GM12875 (cell line): ENCODE data around the gene PTPRM.

Source experiments
- H3K4me3 ChIP-seq: one replicate; pipeline ENCODE4 v1.5.1; 2011; ENCODE audit warnings: low read depth, low read length, control low read depth
- TF ChIP-seq, protein P1 (sequence below): IDR thresholded peaks from 2 replicates; pipeline ENCODE4 v1.5.1; 2011; ENCODE audit warnings: low read depth, mild to moderate bottlenecking, control low read depth, inconsistent platforms, low read length, moderate library complexity, borderline replicate concordance; ENCODE audit not compliant: insufficient read depth

PTPRM gene

DNA sequence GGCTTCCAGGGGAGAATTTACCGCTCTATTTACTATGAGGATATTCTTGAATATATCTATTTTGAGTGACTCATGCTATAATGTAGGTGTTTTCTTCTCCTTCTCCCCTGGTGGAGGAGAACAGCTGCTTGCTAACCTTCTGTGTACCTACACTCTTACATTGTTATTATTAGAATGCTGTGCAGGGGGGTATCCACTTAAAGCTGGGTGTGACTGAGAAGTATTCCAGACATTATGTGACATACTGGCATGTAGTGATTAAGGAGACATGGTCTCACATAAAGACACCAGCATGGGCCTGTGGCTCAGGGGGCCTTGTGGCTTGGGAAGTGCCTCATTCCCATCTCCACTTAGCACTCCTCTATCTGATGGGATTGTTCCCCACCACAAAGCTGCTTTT, 287.9 kb downstream of the PTPRM start:
- no peak overlapping the region for H3K4me3 ChIP-seq
- TF ChIP-seq, protein P1, sequence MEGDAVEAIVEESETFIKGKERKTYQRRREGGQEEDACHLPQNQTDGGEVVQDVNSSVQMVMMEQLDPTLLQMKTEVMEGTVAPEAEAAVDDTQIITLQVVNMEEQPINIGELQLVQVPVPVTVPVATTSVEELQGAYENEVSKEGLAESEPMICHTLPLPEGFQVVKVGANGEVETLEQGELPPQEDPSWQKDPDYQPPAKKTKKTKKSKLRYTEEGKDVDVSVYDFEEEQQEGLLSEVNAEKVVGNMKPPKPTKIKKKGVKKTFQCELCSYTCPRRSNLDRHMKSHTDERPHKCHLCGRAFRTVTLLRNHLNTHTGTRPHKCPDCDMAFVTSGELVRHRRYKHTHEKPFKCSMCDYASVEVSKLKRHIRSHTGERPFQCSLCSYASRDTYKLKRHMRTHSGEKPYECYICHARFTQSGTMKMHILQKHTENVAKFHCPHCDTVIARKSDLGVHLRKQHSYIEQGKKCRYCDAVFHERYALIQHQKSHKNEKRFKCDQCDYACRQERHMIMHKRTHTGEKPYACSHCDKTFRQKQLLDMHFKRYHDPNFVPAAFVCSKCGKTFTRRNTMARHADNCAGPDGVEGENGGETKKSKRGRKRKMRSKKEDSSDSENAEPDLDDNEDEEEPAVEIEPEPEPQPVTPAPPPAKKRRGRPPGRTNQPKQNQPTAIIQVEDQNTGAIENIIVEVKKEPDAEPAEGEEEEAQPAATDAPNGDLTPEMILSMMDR: no peak

DNA sequence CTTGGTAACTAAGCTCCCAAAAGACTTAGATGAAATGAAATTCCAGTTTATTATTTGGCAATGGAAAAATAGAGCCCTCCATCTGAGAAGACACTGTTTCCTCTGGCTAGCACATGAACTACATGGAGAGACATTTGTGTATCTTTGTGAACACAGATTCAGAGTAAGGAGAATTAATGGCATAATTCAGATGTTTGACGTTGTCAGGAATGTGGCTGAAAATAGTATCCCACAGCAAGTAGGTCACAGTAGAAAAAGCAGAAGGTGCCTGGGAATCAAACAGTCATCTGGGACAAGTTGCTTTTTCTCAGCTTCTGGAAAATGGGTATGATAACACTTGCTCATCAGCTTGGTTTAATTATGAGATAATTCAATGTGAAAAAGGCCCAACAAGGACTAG, 288.6 kb downstream of the PTPRM start:
- H3K4me3 ChIP-seq: no peak overlapping the region
- TF ChIP-seq, protein P1: no peak

DNA sequence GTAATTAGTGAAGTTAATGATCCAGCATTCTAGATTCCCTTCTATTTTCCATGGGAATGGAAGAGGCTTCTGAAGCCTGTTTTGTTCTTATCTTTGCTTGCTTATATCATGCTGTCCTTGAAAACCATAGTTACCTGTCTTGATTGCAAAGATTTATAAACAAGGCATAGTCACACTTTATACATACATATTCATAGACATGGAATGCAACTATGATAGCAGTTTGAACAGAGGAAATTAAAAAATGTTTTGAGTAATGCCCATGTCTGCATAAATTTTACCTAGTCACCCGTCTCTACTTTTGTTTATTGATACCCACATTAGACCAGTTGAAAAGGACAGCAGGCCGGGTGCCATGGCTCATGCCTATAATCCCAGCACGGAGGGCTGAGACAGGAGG, 289.0 kb downstream of the PTPRM start:
- H3K4me3 ChIP-seq: no peak overlapping the region
- TF ChIP-seq, protein P1: no peak

DNA sequence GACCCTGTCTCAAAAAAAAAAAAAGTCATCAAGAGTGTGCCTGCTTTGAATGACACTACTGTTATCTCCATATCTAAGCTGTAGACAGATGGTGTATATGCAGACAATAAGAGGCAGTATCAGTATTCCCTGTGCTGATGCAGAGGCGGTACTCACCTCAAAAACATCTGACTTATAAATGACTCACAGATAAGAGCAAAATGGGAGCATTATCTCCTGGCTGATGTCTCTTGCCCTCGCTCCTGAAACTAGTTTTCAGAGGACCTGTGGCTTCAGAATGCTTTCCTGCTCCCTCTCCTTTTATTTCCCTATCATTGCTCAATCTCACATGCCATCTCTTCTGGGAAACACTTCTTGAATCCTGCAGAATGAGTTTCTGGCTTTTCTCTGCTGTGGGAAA, 289.6 kb downstream of the PTPRM start:
- TF ChIP-seq, protein P1: no peak
- H3K4me3 ChIP-seq: no peak overlapping the region

DNA sequence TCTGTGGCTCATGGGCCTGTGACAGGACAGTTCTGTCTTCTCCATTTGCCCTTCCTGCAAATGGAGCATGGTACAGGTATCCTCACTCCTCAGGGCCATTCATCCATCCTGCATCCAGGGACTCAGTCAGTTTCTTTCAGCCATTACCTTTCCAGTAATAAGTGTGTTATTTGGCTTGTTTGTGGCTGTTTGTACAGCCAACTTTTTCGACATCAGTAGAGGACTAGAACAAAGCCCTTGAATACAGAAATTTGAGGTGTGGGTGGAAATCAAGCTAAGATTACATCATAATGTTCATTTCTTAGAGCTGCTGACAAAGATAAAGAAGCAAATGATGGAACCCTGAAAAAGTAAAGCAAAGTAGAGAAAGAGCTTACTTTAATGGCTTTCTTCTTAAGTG, 290.4 kb downstream of the PTPRM start:
- H3K4me3 ChIP-seq: no peak overlapping the region
- TF ChIP-seq, protein P1: no peak

DNA sequence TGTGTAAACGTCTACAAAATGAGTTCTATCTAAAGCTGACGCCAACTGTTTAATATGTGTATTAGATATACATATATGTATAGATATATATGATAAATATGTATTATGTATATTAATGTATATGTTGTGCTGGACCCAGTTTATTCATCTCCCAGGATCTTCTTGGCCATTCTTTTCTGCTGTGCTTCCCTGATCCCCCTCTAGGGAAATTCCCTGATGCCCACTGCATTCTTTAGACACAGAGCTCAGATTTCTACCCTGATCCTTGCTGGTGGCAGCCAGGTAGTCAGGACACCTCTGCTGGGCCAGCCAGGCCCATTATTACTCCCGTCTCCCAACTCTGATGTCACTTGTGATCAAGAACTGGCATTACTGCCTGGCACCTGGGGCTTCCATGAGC, 292.0 kb downstream of the PTPRM start:
- TF ChIP-seq, protein P1: no peak
- no peak overlapping the region for H3K4me3 ChIP-seq

DNA sequence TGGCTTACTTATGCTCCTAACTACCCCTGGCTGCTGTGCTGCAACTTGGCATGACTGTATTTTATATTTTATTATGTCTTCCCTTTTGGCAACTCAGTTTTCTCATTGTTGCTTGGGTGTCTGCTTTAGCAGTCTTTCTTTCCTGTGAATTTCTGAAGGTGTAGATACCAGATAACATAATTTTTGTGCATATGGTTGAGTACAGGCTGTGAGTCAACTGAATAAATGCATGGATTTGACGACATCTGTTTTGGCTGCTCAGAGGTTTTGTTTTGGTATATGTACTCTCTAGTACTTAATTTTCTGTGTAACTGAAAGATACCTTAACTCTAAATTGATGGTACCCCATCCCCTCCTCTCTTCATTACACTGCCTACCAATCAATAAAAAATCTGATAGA, 303.1 kb downstream of the PTPRM start:
- H3K4me3 ChIP-seq: no peak overlapping the region
- TF ChIP-seq, protein P1: no peak
